A549 treated with CpdA at 1 μM for 4 hours (cell line): ENCODE results near the gene SNX8. TPM values are rescaled to one million over a fixed set of nuclear protein-coding genes. Genes with fewer than 3 reads are reported as not detected.

ENCODE experiments used
- total RNA-seq: library from RNA; stranded (reverse); fragments of 200-300 nt; extraction: Qiagen RNA extraction; gene quantifications from 5 replicates; pipeline ENCODE4 v1.2.3, GENCODE V29; 2022; ENCODE audit warnings: low read depth

The SNX8 gene, protein sequence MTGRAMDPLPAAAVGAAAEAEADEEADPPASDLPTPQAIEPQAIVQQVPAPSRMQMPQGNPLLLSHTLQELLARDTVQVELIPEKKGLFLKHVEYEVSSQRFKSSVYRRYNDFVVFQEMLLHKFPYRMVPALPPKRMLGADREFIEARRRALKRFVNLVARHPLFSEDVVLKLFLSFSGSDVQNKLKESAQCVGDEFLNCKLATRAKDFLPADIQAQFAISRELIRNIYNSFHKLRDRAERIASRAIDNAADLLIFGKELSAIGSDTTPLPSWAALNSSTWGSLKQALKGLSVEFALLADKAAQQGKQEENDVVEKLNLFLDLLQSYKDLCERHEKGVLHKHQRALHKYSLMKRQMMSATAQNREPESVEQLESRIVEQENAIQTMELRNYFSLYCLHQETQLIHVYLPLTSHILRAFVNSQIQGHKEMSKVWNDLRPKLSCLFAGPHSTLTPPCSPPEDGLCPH
- 41.3 to 73.4 TPM (median 55.2 TPM) in 5 replicates for total RNA-seq

DNA sequence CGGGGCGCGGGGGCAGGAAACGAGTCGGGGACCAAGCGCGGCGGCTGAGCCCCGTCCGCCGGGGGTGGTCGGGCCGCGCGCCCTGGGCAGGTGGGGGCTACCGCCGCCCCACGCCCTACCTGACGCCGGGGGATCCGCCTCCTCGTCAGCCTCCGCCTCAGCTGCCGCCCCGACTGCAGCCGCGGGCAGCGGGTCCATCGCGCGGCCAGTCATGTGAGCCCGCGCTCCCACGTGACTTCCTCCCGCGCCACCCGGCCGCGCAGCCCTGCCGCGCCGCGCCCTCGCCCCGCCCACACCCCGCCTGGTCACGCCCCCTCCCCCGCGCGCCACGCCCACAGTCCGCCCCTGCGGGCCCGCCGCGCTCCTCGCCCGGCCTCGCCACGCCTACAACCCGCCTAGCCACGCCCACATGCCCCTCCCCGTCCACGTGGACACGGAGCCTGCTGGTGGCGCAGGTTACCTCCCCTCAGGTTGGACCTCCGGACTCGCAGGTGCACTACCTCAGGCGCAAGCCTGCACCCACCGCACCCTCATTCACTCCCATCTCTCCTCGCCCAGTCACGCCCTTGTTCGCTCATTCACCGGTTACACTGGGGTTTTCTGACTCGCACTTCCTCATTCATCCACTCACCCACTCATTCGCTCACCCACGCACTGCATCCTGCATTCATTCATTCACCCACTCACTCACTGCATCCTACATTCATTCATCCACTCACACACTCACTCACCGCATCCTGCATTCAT is at the start of gene SNX8:
TSS of gene SNX8 (minus strand) at position 233 of the 747 bp plus-strand sequence. CDS start at position 213, 20 bp downstream.

DNA sequence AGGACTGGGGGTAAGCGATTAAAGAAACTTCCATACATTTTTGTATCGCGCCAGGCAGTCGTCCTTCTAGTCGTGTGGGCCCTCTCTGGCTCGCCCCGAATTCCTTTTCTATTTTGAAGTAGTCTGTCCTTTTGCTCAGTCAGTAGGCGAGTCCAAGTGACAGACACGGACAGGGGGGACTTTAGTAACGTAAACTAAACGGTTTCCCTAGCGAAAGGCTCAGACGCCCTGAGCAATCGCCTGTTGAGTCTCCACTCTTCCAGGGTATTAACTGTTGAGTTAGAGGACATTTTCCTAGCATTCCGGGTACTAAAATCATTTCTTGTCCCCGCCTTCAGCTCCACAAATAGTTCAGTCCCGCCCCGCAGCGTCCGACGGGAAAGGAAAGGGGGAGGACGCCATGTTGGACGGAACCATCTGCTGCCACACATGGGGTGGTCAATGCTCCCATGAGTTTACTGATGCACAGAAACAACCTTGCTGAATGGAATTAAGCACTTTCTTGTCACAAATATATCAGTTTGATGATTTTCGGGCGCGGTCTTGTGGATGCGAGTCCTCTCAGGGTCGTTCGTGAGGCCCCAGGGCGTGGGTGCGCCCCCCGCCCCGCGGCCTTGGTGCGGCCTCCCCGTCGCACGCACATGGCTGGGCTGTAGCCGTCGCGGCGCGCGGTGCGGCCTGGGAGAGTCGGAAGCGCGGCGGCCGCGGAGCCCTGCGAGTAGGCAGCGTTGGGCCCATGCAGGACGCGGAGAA is 40.1 kb upstream of the SNX8 start, which contains the start of gene EIF3B:
TSS of gene EIF3B (plus strand) at position 642 of the 753 bp plus-strand sequence. CDS start at position 737, 95 bp downstream.

DNA sequence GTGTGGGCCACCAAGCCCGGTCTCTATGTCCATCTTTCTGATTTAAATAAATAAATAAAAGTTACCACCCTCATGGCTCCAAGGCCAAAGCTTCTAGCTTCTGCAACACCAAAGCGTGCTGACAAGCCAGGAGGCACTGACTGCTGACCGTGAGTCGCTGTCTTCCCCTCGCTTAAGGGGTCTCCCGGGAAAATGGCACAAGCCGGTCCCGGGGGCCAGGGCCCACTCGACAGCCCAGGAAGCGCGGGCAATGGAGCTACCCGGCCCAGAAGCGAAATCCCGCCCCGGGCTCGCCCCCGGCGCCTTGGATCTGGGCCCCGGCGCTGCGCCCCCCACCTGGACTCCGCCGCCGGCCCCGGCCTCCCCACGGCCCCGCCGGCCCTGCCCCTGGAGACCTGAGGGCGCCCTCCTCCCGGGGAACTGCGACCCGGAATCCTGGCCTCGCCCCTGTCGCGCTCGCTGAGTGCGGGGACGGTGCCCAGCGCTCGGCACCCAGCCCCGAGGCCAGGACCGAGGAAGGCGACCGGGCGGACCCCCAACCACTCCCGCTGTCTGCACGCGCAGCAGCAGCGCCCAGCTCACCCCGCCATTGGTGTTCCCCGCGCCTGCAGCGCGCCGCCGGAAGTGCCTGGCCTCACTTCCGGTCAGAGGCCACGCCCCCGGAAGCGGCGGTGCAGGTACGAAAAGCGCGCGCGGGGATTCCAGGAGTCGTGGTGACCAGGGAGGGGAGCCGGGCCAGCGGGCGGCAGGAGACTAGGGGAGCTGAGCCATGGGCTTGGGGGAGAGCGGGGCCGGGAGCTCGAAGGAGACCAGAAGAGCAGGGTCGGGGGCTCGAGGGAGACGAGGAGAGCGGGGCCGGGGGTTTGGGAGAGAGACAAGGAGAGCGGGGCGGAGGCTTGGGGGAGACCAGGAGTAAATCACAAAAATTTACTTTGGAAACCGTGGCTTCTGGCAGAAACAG is 72.4 kb downstream of the SNX8 start, which contains the start of the genes MRM2 and NUDT1:
TSS of gene MRM2 (minus strand) at position 626 of the 961 bp plus-strand sequence. CDS start at position 590, 36 bp downstream.
TSS of gene NUDT1 (plus strand) at position 647 of the 961 bp plus-strand sequence. CDS start 2,349 bp downstream, outside the sequence.

DNA sequence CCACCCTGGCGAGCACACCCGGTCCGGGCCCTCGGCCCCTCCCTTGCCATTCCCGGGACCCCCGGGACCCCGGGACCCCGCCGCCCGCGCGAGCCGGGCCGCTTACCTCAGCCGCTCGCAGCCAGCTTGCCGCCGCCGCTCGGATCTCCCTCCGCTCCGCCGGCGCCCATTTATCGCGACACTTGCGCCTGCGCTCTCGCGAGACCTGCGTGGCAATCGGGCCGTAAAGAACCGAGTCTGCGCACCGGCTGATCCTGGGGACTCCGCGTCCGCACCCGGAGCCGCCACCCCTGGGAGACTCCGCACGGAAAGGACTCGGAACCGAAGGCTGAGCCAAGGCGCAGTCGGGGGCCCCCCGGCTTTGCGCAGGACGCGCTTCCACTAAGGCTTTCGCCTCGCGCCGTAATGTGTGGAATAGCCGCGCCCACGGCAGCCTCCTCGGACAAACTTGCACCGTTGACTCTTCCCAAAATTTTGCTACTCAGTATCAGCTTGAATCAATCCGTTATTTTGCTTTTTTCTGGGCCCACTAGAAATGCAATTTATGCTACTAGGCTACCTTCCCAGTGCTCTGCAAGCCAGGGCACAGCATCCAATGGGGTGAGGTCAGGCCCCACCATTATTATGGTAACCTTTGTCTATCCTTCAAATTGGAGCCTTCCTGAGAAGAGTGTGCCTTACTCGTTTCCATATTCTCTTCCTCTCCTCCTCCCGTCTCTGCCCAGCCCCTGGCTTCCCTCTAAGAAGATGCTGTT is 81.3 kb downstream of the SNX8 start, which contains the start of gene MAD1L1:
TSS of gene MAD1L1 (minus strand) at position 180 of the 755 bp plus-strand sequence. CDS start 2,812 bp downstream, outside the sequence.

Other genes starting within 250 kb of the SNX8 start
- 17.5 to 27.1 TPM (median 21.8 TPM) in 5 replicates for gene MAD1L1, start 81.5 kb downstream of the SNX8 start, total RNA-seq
- gene MRM2, start 72.2 kb downstream of the SNX8 start, total RNA-seq = 49.0 to 54.7 TPM (median 52.9 TPM) in 5 replicates
- 89.6 to 111 TPM (median 102 TPM) in 5 replicates for gene NUDT1, start 72.2 kb downstream of the SNX8 start, total RNA-seq
- gene EIF3B, start 40.4 kb upstream of the SNX8 start, total RNA-seq = 227 to 270 TPM (median 234 TPM) in 5 replicates
- gene CHST12, start 89.2 kb upstream of the SNX8 start, total RNA-seq = 7.8 to 16.3 TPM (median 13.6 TPM) in 5 replicates
- gene GRIFIN, start 162.0 kb upstream of the SNX8 start, total RNA-seq = not detected in 5 replicates
- 8.4 to 14.0 TPM (median 12.7 TPM) in 5 replicates for gene LFNG, start 205.3 kb upstream of the SNX8 start, total RNA-seq
- 25.2 to 40.5 TPM (median 35.0 TPM) in 5 replicates for gene BRAT1, start 241.1 kb upstream of the SNX8 start, total RNA-seq
- 9.8 to 14.8 TPM (median 12.3 TPM) in 5 replicates for gene IQCE, start 244.5 kb upstream of the SNX8 start, total RNA-seq